ENCODE measurements around the gene URAD. TPM values are rescaled to one million over a fixed set of nuclear protein-coding genes. Genes with fewer than 3 reads are reported as not detected.

URAD gene
- total RNA-seq, 2 donors from 2014 or later: not detected

DNA sequence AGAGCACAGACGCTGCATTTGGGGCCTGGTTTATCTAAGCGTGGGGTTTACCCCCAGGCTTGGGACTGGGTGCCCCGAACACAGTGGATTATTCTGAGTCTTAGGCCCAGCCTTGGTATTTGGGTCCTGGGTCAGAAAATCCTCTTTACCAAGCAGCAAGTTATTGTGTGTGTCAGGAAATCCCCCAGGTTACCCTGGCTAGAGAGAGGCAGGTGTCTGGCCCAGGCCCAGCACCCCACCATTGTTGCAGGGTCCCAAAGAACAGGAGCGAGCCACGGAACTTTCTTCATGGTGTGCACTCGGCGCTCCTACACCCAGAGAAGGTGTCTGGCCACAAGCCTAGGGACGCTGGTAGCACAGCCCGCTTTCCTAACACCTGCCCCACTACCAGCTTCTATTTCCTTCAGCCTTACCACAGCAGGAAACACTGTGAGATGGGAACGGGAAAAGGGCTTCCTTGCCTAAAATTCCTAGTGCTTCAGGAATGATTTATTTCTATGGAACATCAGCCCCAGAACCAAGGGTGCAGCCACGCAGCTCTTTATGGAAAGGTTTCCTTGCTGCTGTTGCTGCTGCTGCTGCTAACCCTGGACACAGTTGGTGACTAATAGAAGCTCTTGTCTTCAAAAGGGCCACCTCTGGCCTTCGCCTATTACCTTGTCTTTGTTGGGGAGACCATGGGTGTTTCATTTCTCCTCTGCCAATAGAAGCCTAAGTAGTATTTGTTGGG, 12.0 kb downstream of the URAD start:
- Histone ChIP-seq H3K27me3 (peaks cover 19 to 50% of the 10 kb centered on the region in 2 donors), H3K36me3 (no peaks in the 10 kb centered on the region), H3K4me1 (peaks cover 0 to 36% of the 10 kb centered on the region in 2 donors), H3K27ac (no peak overlapping the region), H3K9me3 (no peaks in the 10 kb centered on the region), H3K4me3 (no peak overlapping the region)
- no peak for DNase-seq (ENCODE audit: low spot score)
- TF ChIP-seq, protein P1, sequence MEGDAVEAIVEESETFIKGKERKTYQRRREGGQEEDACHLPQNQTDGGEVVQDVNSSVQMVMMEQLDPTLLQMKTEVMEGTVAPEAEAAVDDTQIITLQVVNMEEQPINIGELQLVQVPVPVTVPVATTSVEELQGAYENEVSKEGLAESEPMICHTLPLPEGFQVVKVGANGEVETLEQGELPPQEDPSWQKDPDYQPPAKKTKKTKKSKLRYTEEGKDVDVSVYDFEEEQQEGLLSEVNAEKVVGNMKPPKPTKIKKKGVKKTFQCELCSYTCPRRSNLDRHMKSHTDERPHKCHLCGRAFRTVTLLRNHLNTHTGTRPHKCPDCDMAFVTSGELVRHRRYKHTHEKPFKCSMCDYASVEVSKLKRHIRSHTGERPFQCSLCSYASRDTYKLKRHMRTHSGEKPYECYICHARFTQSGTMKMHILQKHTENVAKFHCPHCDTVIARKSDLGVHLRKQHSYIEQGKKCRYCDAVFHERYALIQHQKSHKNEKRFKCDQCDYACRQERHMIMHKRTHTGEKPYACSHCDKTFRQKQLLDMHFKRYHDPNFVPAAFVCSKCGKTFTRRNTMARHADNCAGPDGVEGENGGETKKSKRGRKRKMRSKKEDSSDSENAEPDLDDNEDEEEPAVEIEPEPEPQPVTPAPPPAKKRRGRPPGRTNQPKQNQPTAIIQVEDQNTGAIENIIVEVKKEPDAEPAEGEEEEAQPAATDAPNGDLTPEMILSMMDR (IDR thresholded peaks at IDR 0.05): no peak

DNA sequence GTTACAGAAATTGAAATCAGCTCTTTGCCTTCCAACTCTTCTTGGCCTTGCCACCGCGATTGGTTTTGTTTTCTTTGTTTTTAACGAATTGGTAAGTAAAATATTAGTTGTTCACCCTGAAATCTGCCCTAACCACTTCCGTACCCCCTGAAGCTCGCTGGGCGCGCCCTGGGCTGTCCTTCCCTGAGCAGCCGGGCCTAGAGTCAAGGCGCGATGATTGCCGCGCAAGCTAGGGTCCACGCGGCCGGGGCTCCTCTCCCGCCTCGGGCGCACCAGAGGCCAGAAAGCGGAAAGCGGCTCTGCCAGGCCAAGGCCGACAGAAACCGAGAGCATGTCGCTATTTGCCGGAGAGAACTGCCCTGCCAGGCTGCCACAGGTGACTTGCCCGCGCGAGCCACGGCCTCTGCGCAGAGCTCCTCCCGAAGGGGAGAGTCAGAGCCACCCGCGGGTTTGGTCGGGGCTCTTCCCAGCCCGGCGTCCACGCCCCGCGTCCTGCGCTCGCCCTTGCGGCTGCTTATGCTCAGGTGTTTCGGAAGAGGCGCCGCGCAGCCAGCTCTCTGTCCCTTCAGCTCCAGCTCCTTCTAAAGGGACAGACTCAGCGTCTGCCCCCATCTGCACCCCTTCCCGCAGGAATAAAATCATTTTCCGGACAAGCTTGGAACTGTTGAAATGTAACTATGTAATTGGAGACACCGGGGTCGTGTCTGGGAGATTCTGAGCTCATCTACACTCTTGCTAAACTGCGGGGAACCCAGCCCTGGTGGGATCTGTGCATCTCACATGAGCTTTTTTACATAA, 12.7 kb downstream of the URAD start:
- H3K27ac ChIP-seq: no peak overlapping the region
- TF ChIP-seq, protein P1 (IDR thresholded peaks at IDR 0.05): no peak
- peaks cover 0 to 37% of the 10 kb centered on the region in 2 donors for H3K4me1 ChIP-seq
- no peak overlapping the region for H3K4me3 ChIP-seq
- no peak for DNase-seq (ENCODE audit: low spot score)
- H3K27me3 ChIP-seq: peaks cover 19 to 53% of the 10 kb centered on the region in 2 donors
- no peaks in the 10 kb centered on the region for H3K9me3 ChIP-seq
- H3K36me3 ChIP-seq: no peaks in the 10 kb centered on the region

DNA sequence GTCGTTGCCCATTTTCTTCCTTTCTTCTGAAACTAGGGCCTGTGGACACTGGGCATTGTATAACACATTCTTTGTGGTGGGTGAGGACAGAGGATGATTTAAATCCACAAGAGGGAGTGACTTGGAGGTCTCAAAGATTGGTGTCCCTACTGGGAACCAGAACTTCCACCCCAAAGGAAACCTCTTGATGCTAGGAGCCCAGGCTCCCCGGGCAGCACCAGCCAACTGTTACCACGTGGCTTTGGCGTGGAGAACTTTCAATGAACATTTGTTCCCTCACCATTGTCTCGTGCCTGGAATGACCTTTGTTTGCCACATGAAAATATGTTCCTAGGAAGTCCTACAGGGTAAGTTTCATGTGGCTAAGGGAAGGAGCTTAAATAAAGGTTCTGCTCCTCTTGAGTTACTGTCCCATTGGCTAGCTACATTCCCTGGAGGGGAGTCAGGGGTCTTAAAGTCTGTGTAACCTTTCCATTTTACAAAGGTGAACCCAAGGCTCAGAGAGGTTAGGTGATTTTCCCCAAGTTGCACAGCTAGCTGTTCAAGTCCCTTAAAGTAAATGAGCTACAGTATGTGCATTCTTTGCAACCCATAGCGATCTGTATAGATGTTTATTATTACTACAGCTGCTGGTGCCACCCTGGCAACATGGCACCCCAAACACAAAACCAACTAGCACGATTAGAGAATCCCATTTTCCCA, 14.4 kb downstream of the URAD start:
- peaks cover 19 to 46% of the 10 kb centered on the region in 2 donors for H3K27me3 ChIP-seq
- no peak overlapping the region for H3K4me3 ChIP-seq
- no peak overlapping the region for H3K27ac ChIP-seq
- TF ChIP-seq, protein P1 (IDR thresholded peaks at IDR 0.05): no peak
- H3K4me1 ChIP-seq: peaks cover 0 to 30% of the 10 kb centered on the region in 2 donors
- H3K36me3 ChIP-seq: no peaks in the 10 kb centered on the region
- peak; percentile 32 for DNase-seq (ENCODE audit: low spot score)
- no peaks in the 10 kb centered on the region for H3K9me3 ChIP-seq

DNA sequence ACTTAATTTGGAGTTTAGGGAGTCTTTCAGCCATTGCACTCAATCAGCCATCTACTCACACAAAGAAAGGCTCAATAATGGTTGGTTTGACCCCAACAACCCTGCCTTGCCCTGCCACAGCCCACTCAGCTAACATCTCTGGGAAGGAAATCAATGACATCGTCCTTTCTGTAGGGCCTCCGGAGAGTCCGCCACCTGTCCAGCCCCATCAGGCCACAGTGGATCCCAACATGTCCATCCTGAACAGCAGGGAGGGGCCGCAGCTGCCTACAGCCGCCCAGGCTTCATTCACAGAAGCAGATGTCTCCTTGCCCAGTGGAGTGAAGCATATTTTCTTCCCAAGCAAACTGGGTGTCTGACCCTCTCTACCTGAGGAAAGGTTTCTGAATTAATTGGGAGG, 15.2 kb downstream of the URAD start:
- Histone ChIP-seq H3K4me1 (peaks cover 0 to 30% of the 10 kb centered on the region in 2 donors), H3K4me3 (no peak overlapping the region), H3K27ac (no peak overlapping the region), H3K27me3 (peaks cover 19 to 46% of the 10 kb centered on the region in 2 donors), H3K36me3 (no peaks in the 10 kb centered on the region), H3K9me3 (no peaks in the 10 kb centered on the region)
- DNase-seq (ENCODE audit: low spot score): peak; percentile 28
- TF ChIP-seq, protein P1 (IDR thresholded peaks at IDR 0.05): no peak

DNA sequence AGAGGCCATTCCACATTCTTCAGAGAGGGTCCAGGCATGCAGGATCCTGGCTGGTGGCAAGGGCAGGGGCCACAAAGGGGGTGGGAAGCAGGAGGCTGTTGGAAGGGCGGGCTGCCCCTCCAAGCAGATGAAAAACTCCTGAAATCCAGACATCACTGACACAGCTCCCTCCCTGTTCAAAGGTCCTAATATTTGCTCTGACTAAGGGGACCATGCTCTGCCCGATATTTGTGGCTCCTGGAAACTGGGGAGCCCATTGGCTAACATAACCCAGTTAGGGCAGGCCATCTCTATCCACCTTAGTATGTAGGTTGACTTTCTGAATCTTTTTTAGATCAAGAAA, 16.0 kb downstream of the URAD start:
- no peak overlapping the region for H3K4me3 ChIP-seq
- DNase-seq (ENCODE audit: low spot score): no peak
- TF ChIP-seq, protein P1 (IDR thresholded peaks at IDR 0.05): no peak
- no peak overlapping the region for H3K27ac ChIP-seq
- H3K27me3 ChIP-seq: peaks cover 19 to 45% of the 10 kb centered on the region in 2 donors
- H3K36me3 ChIP-seq: no peaks in the 10 kb centered on the region
- H3K4me1 ChIP-seq: peaks cover 0 to 30% of the 10 kb centered on the region in 2 donors
- no peaks in the 10 kb centered on the region for H3K9me3 ChIP-seq
